LNCAP (cell line): ENCODE results near the gene HPSE2.

Source experiments
- TF ChIP-seq, protein P1 (sequence below): fragments of 450-650 bp; IDR thresholded peaks from 2 replicates; pipeline ENCODE4 v1.5.1; 2017; ENCODE audit warnings: mild to moderate bottlenecking

The HPSE2 gene

DNA sequence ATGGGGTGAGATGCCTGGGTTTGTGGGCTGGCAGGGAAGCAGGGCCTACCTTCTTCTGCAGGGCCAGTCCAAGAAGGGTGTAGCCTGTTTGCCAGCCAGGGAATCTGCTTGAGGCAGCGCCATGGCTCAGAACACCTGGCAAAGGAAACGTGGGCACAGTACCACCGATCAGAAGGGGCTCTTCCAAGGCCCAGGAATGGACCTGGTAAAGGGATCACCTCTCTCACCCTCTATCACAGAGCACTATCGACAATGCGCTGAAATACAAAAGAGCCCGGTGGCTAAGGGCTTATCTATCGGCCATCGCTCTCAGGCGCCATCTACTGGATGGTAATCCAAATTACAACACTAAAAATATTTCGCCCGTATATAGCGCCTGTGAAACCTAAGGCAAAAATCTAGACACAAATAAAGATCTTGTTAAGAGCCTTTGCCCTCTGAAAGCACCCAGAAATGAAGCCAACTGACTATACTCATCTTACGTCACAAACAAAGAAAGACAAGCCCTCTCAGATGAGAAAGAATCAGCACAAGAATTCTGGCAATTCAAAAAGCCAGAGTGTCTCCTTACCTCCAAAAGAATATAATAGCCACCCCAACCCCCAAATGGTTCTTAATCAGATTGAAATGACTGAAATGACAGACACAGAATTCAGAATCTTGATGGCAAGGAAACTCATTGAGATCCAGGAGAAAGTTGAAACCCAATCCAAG lies 571.2 kb downstream of the HPSE2 start:
- TF ChIP-seq, protein P1, sequence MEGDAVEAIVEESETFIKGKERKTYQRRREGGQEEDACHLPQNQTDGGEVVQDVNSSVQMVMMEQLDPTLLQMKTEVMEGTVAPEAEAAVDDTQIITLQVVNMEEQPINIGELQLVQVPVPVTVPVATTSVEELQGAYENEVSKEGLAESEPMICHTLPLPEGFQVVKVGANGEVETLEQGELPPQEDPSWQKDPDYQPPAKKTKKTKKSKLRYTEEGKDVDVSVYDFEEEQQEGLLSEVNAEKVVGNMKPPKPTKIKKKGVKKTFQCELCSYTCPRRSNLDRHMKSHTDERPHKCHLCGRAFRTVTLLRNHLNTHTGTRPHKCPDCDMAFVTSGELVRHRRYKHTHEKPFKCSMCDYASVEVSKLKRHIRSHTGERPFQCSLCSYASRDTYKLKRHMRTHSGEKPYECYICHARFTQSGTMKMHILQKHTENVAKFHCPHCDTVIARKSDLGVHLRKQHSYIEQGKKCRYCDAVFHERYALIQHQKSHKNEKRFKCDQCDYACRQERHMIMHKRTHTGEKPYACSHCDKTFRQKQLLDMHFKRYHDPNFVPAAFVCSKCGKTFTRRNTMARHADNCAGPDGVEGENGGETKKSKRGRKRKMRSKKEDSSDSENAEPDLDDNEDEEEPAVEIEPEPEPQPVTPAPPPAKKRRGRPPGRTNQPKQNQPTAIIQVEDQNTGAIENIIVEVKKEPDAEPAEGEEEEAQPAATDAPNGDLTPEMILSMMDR = peak; percentile 72

DNA sequence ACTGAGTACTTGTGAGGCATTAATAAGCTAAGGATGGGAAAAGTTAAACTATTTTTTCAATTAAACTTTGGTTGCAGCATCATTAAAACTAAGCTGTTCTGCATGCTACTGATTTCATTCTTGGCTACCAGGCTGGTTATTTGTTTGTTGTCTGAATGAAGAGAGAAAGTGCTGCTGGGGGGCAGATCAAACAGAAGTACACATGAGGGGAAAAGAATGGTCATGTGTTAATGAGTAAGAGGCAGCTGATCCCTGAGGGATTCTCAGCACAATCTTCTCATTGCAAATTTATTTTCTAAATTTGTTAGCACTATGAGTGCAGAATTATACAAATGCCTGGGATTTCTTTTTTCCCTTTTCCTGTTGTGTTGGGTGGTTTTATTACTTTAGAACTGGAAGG lies 575.7 kb downstream of the HPSE2 start:
- TF ChIP-seq, protein P1 = no peak

DNA sequence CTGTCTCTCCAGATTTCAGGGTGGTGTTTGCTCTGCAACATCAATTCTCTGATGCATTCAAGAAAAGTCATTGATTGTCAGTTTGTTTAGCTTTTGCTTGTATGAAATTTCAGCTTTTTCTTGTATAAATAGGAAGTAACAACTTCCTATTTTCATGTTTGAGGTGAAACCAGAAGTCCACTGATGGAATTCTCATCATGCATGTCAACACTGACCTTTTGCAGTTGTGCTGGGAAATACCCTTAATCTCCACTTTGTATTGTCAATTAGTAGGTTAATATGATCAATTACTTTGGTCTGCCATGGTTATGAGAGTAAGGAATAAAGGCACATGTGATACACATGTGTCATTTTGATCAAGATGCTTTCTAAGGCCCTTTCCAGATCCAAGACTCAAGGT lies 580.2 kb downstream of the HPSE2 start:
- TF ChIP-seq, protein P1 = no peak

DNA sequence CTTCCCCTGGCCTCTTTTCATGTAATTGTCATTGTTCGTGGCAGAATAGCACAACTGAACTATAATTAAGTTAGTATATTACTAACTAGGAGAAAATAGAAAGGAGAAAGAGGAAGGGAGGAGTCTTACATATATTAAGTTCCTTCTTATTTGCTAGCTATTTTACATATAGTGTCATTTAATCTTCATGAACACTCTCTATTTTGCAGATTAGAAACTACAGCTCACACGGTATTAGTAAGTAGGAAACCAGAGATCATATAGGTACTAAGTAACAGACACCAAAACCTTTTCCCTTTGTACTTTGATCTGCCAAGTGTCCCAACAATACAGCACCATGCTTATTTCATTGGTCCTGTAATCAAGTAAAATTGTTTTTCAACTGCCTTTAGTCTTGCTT lies 586.5 kb downstream of the HPSE2 start:
- TF ChIP-seq, protein P1 = no peak

DNA sequence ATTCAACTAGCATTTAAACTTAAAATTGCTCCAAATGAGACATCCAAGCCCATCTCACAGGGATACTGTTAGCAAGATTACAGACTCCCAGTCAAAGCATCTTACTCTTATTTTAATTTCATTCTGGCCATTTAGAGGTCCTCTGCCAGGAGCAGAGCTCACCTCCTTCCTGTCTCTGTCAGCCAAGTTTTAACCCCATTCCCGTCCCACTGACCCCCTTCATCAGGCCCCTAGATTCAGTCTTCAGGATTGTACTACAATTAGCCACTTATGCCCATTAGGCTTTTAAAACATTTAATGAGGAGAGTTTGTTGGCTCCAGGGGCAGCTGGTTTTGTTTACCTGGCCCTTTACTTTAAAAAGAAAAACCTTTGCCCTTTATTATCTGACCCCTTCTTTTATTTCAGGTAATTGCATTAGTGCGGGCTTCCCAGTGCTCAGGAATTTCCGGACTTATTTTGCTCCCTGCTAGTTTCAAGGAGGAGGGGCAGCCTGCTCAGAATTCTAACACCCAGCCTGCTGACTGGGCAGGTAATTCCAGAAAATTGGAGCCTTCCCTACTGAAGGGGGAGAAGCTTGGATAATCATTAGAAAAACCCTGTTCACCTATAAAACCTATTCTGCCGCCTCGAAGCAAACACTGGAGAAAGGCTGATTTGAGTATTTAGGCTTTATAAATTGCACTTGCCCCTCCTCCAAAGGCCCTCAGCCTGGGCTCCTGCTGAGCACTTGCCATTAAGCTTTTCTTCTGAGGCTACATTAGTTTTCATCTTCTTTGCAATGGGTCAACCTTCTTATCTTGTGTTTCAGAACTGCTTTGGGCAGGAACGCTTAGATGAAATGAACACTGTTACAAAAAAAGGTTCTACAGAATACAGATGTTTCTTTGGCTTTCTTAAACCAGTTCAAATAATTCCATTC lies 588.4 kb downstream of the HPSE2 start:
- TF ChIP-seq, protein P1 = no peak

DNA sequence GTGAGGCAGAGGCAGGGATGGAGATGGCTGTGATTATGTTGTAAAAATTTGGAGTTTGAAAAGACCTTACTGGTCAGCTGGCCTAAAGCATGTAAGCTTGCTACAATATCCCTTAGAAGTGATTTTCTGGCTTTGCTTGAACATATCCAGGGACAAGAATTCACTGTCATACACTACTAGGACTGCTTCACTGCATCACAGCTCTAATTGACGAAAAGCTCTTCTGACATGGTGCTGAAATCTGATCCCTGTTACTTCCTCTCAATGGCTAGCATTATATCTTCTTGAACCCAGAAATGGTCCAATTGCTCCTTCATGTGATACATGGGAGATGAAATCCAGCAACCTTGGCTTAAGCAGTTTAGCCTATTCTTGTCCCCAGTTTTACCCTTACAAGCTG lies 591.2 kb downstream of the HPSE2 start:
- TF ChIP-seq, protein P1 = no peak

DNA sequence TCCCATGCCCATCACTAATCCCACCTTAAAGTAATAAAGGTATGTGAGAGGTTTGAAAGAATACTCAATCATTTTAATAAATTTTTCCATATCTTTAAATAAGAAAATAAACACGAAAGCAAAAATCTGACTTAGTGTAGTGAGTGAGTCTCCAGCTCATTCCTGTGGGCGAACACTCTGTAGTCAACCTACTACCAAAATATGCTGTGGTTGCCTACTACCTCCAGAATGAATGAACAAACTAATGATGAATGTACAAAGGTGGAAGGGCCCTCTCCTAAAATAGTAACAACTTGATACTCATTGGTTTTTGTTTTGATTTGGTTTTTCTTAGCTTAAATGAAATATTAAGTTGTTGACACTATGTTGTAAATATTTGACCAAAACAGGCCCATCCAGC lies 593.4 kb downstream of the HPSE2 start:
- TF ChIP-seq, protein P1 = no peak
